Measurements from ENCODE around the gene FITM1. TPM values are rescaled to one million over a fixed set of nuclear protein-coding genes. Genes with fewer than 3 reads are reported as not detected.

The FITM1 gene, protein sequence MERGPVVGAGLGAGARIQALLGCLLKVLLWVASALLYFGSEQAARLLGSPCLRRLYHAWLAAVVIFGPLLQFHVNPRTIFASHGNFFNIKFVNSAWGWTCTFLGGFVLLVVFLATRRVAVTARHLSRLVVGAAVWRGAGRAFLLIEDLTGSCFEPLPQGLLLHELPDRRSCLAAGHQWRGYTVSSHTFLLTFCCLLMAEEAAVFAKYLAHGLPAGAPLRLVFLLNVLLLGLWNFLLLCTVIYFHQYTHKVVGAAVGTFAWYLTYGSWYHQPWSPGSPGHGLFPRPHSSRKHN
- total RNA-seq (not detected in 2 replicates), polyA plus RNA-seq (0.54 and 0.81 TPM in 2 replicates), polyA minus RNA-seq (0.39 TPM in 1 of 2 replicates, not detected in the other), Bru-seq, nascent RNA (not detected), BruChase-seq, experiment 1, labeled RNA remaining after a 6-hour chase (percentile 22 among the genes with signal in this experiment), BruChase-seq, experiment 2, labeled RNA remaining after a 2-hour chase (percentile 34 among the genes with signal in this experiment)
- 0.10 and 0.20 TPM in 2 replicates for polyA plus RNA-seq (2011; cell fraction: cytosol; rRNA removed)
- polyA plus RNA-seq (2011; cell fraction: nucleus; rRNA removed) = 0.75 and 1.1 TPM in 2 replicates
- polyA plus RNA-seq (2012) = not detected in 2 replicates
- not detected for polyA minus RNA-seq (2011; cell fraction: cytosol; rRNA and poly(A)+ RNA removed)
- 0.48 TPM in 1 of 2 replicates, not detected in the other for polyA minus RNA-seq (2011; cell fraction: nucleus; rRNA and poly(A)+ RNA removed)
- long read RNA-seq = 0 reads

- H3K4me1 ChIP-seq (ENCODE audit: control insufficient read depth, extremely low read depth, insufficient read depth, low read length) = peaks cover under 1% of the 10 kb centered on the region
- DNase-seq (ENCODE audit: low read depth, low spot score) (no peak), FAIRE-seq (no peak)
- ChIA-PET CTCF (no interaction called here), POLR2A (interaction anchor here (0.6 to 1.1 kb wide), 2 partner anchors 10 to 15 kb away, joined by 4 to 5 read pairs; no protein-coding TSS in a partner anchor)
- H3K27me3 ChIP-seq (ENCODE audit: control insufficient read depth in 2 of 2, insufficient read depth in 2 of 2, low read length in 2 of 2) = no peaks in the 10 kb centered on the region
- H3K4me2 ChIP-seq (ENCODE audit: insufficient read depth, low read length) = no peak within 1 kb of the TSS
- H3K9me3 ChIP-seq (replicated peaks; ENCODE audit: control insufficient read depth, insufficient read depth, low read length) = no peaks in the 10 kb centered on the region
- no peaks in the 10 kb centered on the region for H4K20me1 ChIP-seq (replicated peaks; ENCODE audit: control insufficient read depth, extremely low read depth, insufficient read depth, low read length)
- H3K4me3 ChIP-seq (replicated peaks in 1 of 3; ENCODE audit: insufficient read depth in 1 of 3, low read depth in 1 of 3, low read length in 3 of 3) = no peak within 1 kb of the TSS
- intact Hi-C loops (cut with micrococcal nuclease) (no loop called here), dilution Hi-C loops (cut with MboI; ENCODE audit: extremely low pct_ligation_motif_present, low sequenced_read_pairs) (no loop called here)
- H3K36me3 ChIP-seq (ENCODE audit: control insufficient read depth in 2 of 2, extremely low read depth in 1 of 2, insufficient read depth in 2 of 2, low read length in 2 of 2) = no peaks in the 10 kb centered on the region
- H3K9me1 ChIP-seq (replicated peaks; ENCODE audit: control insufficient read depth, extremely low read depth, insufficient read depth, low read length) = no peaks in the 10 kb centered on the region
- TF ChIP-seq MYC (IDR thresholded peaks at IDR 0.05; ENCODE audit: low read depth, low read length) = no peak
- no peaks in the 10 kb centered on the region for H3K79me2 ChIP-seq (ENCODE audit: control insufficient read depth, insufficient read depth, low read length)
- H3K27ac ChIP-seq (ENCODE audit: insufficient read depth, low read depth, low read length) = no peak within 1 kb of the TSS
- no peak within 1 kb of the TSS for H2AFZ ChIP-seq (ENCODE audit: low read depth, low read length)
- BruUV-seq (replicated peaks) = no TSS peak
- H3K9ac ChIP-seq (replicated peaks; ENCODE audit: extremely low read depth, insufficient read depth, low read length) = no peak within 1 kb of the TSS
Observed at GRCh38 chr14:24130380-24130716, at the start of gene FITM1. Gene FITM1, plus strand, starts transcription at chr14:24130659. Its CDS starts 905 bp downstream, at chr14:24131564.

DNA sequence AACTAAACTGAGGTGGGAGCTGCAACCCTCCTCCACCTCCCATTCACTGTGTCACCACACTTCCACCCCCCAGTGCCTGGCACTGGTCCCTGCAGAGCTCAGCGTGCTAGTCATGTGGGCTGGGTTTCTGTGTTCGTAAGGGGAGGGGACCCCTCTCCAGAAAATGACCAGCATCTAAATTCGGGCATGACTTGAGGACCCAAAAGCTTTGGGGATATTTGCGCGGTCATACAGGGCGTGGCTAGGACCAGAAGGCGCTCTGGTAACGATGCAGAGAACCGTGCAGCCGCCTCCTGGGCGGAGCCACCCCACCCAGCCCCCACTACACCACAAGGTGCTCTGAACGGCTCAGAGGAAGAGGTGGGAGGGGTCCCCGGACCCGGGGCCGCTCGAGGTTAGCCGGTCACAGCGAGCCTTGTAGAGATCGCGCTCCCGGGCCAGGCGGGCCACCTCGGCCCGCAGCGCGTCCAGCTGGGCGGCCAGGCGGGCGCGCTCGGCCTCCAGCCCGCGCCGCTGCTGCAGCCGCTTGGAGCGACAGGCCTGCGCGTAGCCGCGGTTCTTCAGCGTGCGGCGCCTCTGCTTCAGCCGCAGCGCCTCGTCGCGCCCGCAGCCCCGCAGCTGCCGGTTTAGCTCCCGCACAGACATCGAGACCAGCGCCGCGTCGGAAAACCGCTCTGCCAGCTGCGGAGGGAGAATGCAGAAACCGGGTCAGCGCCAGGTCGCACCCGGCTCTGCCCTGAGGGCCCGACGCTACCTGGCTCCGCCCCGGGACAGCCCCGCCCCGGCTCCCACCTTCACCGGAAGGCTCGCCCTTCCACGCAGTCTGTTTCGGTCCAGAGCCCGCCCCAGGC, 49.3 kb upstream of the FITM1 start:
- no peaks in the 10 kb centered on the region for H3K9me3 ChIP-seq (replicated peaks; ENCODE audit: control insufficient read depth, insufficient read depth, low read length)
- dilution Hi-C loops (cut with MboI; ENCODE audit: extremely low pct_ligation_motif_present, low sequenced_read_pairs) (no loop called here), intact Hi-C loops (cut with micrococcal nuclease) (no loop called here)
- peak; percentile 7 for DNase-seq (ENCODE audit: low read depth, low spot score)
- peak overlapping the region; percentile 77 for H3K4me2 ChIP-seq (ENCODE audit: insufficient read depth, low read length)
- no peak for FAIRE-seq
- H2AFZ ChIP-seq (ENCODE audit: low read depth, low read length) = peak overlapping the region; percentile 46
- no peaks in the 10 kb centered on the region for H3K79me2 ChIP-seq (ENCODE audit: control insufficient read depth, insufficient read depth, low read length)
- H3K36me3 ChIP-seq (ENCODE audit: control insufficient read depth in 2 of 2, extremely low read depth in 1 of 2, insufficient read depth in 2 of 2, low read length in 2 of 2) = no peaks in the 10 kb centered on the region
- peak; percentile 81 for TF ChIP-seq EZH2 (IDR thresholded peaks at IDR 0.05; ENCODE audit: borderline replicate concordance, low read depth, low read length, severe bottlenecking)
- TF ChIP-seq, protein P1, sequence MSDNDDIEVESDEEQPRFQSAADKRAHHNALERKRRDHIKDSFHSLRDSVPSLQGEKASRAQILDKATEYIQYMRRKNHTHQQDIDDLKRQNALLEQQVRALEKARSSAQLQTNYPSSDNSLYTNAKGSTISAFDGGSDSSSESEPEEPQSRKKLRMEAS (IDR thresholded peaks at IDR 0.05; ENCODE audit: insufficient read depth, insufficient read length) = no peak
- no peak for TF ChIP-seq POLR2A (IDR thresholded peaks at IDR 0.05; ENCODE audit: low read depth, low read length)
- no peaks in the 10 kb centered on the region for H3K9me1 ChIP-seq (replicated peaks; ENCODE audit: control insufficient read depth, extremely low read depth, insufficient read depth, low read length)
- no peaks in the 10 kb centered on the region for H3K4me1 ChIP-seq (ENCODE audit: control insufficient read depth, extremely low read depth, insufficient read depth, low read length)
- H3K27ac ChIP-seq (ENCODE audit: insufficient read depth, low read depth, low read length) = no peak overlapping the region
- no peak overlapping the region for H3K9ac ChIP-seq (replicated peaks; ENCODE audit: extremely low read depth, insufficient read depth, low read length)
- ChIA-PET POLR2A (no interaction called here), CTCF (interaction anchor here (1.1 to 5.7 kb wide), 8 partner anchors 10 to 80 kb away, joined by 3 to 51 read pairs (median 6); partner anchors contain the start of genes CPNE6, DCAF11, IRF9 and NRL)
- peaks cover 28 to 35% of the 10 kb centered on the region in 2 experiments for H3K27me3 ChIP-seq (ENCODE audit: control insufficient read depth in 2 of 2, insufficient read depth in 2 of 2, low read length in 2 of 2)
- no peaks in the 10 kb centered on the region for H4K20me1 ChIP-seq (replicated peaks; ENCODE audit: control insufficient read depth, extremely low read depth, insufficient read depth, low read length)
- BruUV-seq (replicated peaks) = no TSS peak
- H3K4me3 ChIP-seq (replicated peaks in 1 of 3; ENCODE audit: insufficient read depth in 1 of 3, low read depth in 1 of 3, low read length in 3 of 3) = peak overlapping the region; percentile 1 to 31 (median 25)
